Upper lobe of right lung (tissue), 1 donor: ENCODE measurements around the gene NEK2. TPM values are rescaled to one million over a fixed set of nuclear protein-coding genes. Genes with fewer than 3 reads are reported as not detected.
"Not testable (repeated sequence)": the region's sequence is repeated elsewhere in the genome, so short reads cannot be mapped to it uniquely, and the experiment has no call there.

Experiments used
- ATAC-seq: fragments of 200-7000 bp; cut with Tn5 transposase; one replicate; pipeline ENCODE4 v1.9.1; 2020; ENCODE audit warnings: mild to moderate bottlenecking, moderate library complexity
- DNase-seq: peaks from one replicate; pipeline ENCODE4 v3.0.0-alpha.2; 2020
- H3K27ac ChIP-seq: fragments of 200-600 bp; one replicate; pipeline ENCODE4 v1.8.0; 2022
- H3K27me3 ChIP-seq: fragments of 200-600 bp; one replicate; pipeline ENCODE4 v1.8.0; 2022; ENCODE audit warnings: mild to moderate bottlenecking
- H3K36me3 ChIP-seq: fragments of 200-600 bp; one replicate; pipeline ENCODE4 v1.8.0; 2022
- H3K4me1 ChIP-seq: fragments of 200-600 bp; one replicate; pipeline ENCODE4 v1.8.0; 2022
- H3K4me3 ChIP-seq: fragments of 200-600 bp; one replicate; pipeline ENCODE4 v1.8.0; 2022; ENCODE audit warnings: mild to moderate bottlenecking
- H3K9me3 ChIP-seq: fragments of 200-600 bp; one replicate; pipeline ENCODE4 v1.8.0; 2022
- intact Hi-C: fragments of 100-400 bp; cut with DNase I; formaldehyde crosslinking; loops from one replicate; pipeline ENCODE4 v1.11.0; 2022
- total RNA-seq: library from RNA; stranded (reverse); fragmentation: NEBNext Ultra II Directional; extraction: Animal tissue kit (Norgen Biotek cat#: 25700); gene quantifications from one replicate; pipeline ENCODE4 v1.2.1, GENCODE V29; 2021
- TF ChIP-seq, protein P1 (sequence below): fragments of 200-600 bp; IDR thresholded peaks from one replicate; pipeline ENCODE4 v1.8.0; 2022; ENCODE audit warnings: antibody characterized with exemption
- donor health status: DM: no; HTN: yes; CAD: no; lungs with severe emphysema.

Gene NEK2
- total RNA-seq, 1 donor from 2014 or later: 0.35 TPM

- DNase-seq (no peak), ATAC-seq (no peak)
- TF ChIP-seq, protein P1, sequence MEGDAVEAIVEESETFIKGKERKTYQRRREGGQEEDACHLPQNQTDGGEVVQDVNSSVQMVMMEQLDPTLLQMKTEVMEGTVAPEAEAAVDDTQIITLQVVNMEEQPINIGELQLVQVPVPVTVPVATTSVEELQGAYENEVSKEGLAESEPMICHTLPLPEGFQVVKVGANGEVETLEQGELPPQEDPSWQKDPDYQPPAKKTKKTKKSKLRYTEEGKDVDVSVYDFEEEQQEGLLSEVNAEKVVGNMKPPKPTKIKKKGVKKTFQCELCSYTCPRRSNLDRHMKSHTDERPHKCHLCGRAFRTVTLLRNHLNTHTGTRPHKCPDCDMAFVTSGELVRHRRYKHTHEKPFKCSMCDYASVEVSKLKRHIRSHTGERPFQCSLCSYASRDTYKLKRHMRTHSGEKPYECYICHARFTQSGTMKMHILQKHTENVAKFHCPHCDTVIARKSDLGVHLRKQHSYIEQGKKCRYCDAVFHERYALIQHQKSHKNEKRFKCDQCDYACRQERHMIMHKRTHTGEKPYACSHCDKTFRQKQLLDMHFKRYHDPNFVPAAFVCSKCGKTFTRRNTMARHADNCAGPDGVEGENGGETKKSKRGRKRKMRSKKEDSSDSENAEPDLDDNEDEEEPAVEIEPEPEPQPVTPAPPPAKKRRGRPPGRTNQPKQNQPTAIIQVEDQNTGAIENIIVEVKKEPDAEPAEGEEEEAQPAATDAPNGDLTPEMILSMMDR: no peak
- Histone ChIP-seq H3K27ac (no peak overlapping the region), H3K36me3 (no peaks in the 10 kb centered on the region), H3K9me3 (no peaks in the 10 kb centered on the region), H3K4me3 (no peak overlapping the region), H3K27me3 (no peaks in the 10 kb centered on the region), H3K4me1 (peaks cover 9% of the 10 kb centered on the region)
- intact Hi-C loops: no loop called here
Observed at GRCh38 chr1:211646566-211646965, 28.9 kb downstream of the NEK2 start.

- H3K9me3 ChIP-seq, H3K27me3 ChIP-seq, H3K36me3 ChIP-seq, intact Hi-C loops, DNase-seq, H3K4me3 ChIP-seq, H3K4me1 ChIP-seq, H3K27ac ChIP-seq, ATAC-seq: not testable (repeated sequence)
Observed at GRCh38 chr1:211645601-211646000, 29.8 kb downstream of the NEK2 start.

DNA sequence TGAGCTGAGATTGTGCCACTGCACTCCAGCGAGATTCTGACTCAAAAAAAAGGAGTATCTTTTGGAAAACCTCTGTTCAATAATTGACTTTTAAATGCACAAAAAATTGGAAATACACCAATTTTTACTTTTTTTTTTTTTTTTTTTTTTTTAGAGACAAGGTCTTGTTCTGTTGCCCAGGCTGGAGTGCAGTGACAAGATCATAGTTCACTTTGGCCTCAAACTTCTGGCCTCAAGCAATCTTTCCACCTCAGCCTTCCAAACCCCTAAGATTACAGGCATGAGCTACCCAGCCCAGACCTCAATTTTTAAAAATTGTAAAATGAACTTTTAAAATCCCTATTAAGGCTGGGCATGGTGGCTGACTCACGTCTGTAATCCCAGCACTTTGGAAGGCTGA, 30.8 kb downstream of the NEK2 start:
- Histone ChIP-seq H3K27ac (no peak overlapping the region), H3K36me3 (no peaks in the 10 kb centered on the region), H3K4me1 (peaks cover 9% of the 10 kb centered on the region), H3K27me3 (no peaks in the 10 kb centered on the region), H3K4me3 (no peak overlapping the region), H3K9me3 (no peaks in the 10 kb centered on the region)
- TF ChIP-seq, protein P1: no peak
- intact Hi-C loops: no loop called here
- ATAC-seq: no peak
- no peak for DNase-seq

DNA sequence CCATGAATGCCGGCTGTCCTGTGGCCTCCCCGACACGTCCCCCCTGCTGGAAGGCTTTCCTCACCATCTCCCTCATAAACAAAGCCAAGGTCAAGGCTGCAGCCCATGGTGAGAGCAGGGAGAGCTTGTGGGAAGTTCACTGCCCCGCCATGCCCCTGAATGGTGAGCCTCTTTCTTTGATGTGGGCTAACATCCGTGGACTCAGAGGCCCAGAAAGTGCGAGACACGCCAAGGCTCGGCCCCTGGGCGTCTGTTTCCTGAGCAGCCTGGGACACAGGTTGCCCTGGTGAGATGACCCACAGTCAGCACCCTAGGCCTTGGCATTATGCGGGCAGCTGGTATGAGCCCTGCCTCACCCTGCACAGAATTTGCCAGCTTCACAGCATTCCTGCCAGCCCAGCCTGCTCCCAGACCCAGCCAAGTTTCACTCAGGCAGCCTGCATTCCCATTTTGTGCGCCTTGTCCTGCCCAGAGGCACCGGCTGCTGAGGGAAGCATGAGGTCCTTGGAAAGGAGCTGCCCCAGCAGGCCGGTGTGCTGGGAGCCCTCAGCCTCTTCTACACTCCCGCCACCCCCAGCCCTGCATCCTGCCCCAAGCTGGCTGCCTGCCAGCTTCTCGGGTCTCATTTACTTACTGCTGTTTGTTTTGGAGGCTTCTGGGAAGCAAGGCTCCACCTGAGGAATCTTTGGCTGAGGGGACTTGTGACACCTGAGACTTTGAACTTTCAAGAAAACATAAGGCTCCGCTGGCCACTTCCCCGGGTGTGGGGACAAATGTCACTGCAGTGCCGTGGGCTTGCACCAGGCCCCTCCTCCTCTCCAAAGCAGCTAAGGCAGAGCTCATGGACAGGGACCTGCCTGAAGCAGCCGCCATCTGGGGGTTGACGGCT, 31.9 kb downstream of the NEK2 start:
- H3K27ac ChIP-seq: no peak overlapping the region
- DNase-seq (peak; percentile 78), ATAC-seq (peak; percentile 82)
- no peak overlapping the region for H3K4me3 ChIP-seq
- H3K36me3 ChIP-seq: no peaks in the 10 kb centered on the region
- intact Hi-C loops: no loop called here
- no peaks in the 10 kb centered on the region for H3K27me3 ChIP-seq
- TF ChIP-seq, protein P1: no peak
- H3K4me1 ChIP-seq: peaks cover 9% of the 10 kb centered on the region
- H3K9me3 ChIP-seq: no peaks in the 10 kb centered on the region

DNA sequence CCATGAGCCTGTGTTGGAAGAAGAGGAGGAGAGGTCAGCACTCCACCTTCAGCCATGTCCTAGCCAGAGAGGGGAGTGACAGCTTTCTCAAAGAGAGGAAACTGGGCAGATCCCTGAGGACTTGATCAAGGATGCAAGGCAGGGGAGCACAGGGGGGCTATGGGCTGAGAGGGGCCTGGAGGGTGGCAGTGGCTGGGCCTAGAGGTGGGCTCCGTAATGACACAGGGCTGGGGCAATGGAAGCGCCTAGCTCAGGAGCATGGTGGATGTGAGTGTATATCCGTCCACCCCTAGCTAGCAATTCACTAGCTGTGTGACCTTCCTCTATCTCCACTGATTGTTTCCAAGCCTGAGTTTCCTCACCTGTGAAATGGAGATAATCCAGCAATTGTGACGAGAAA, 32.6 kb downstream of the NEK2 start:
- Histone ChIP-seq H3K27me3 (no peaks in the 10 kb centered on the region), H3K4me1 (peaks cover 9% of the 10 kb centered on the region), H3K27ac (no peak overlapping the region), H3K36me3 (no peaks in the 10 kb centered on the region), H3K4me3 (no peak overlapping the region), H3K9me3 (no peaks in the 10 kb centered on the region)
- DNase-seq (peak; percentile 54), ATAC-seq (no peak)
- TF ChIP-seq, protein P1: no peak
- intact Hi-C loops: no loop called here

GRCh38 chr1:211641942-211642341, 33.5 kb downstream of the NEK2 start:
- TF ChIP-seq, protein P1: no peak
- H3K9me3 ChIP-seq: no peaks in the 10 kb centered on the region
- H3K4me1 ChIP-seq: peaks cover 9% of the 10 kb centered on the region
- no peak overlapping the region for H3K27ac ChIP-seq
- no peaks in the 10 kb centered on the region for H3K36me3 ChIP-seq
- intact Hi-C loops: no loop called here
- H3K27me3 ChIP-seq: no peaks in the 10 kb centered on the region
- DNase-seq (peak; percentile 11), ATAC-seq (no peak)
- no peak overlapping the region for H3K4me3 ChIP-seq
